Femur (tissue), 1 donor: Measurements from ENCODE around the gene TXN2.
"Not testable (repeated sequence)": the region's sequence is repeated elsewhere in the genome, so short reads cannot be mapped to it uniquely, and the experiment has no call there.

ENCODE experiments used
- DNase-seq: peaks from one replicate; pipeline ENCODE4 v3.0.0-alpha.2; 2017

The TXN2 gene

GRCh38 chr22:36454916-36455570, 26.4 kb downstream of the TXN2 start:
- DNase-seq, result peak; percentile 92

DNA sequence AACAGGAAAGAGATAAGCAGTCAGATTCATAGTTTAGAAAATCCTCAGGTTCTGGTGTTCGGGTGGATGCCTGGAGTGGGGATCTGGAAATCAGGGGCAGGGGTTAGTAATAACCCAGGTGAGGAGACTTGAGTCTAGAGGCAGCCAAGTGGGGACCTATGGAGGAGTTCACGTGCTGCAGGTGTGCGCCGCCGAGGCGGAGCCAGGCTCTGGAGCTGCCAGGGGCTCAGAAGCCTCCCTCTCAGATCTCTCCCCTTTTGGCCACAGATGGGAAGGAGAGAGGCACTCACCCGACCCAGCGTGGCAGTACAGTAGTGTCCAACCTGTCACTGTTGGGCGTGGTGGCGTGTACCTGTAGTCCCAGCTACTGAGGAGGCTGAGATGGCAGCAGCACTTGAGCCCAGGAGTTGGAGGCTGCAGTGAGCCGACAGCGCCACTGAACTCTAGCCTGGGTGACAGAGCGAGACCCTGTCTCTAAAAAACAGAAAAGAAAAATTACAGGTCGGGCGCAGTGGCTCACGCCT, 27.5 kb downstream of the TXN2 start:
- DNase-seq, result no peak

GRCh38 chr22:36452978-36453607, 28.3 kb downstream of the TXN2 start:
- not testable (repeated sequence) for DNase-seq

DNA sequence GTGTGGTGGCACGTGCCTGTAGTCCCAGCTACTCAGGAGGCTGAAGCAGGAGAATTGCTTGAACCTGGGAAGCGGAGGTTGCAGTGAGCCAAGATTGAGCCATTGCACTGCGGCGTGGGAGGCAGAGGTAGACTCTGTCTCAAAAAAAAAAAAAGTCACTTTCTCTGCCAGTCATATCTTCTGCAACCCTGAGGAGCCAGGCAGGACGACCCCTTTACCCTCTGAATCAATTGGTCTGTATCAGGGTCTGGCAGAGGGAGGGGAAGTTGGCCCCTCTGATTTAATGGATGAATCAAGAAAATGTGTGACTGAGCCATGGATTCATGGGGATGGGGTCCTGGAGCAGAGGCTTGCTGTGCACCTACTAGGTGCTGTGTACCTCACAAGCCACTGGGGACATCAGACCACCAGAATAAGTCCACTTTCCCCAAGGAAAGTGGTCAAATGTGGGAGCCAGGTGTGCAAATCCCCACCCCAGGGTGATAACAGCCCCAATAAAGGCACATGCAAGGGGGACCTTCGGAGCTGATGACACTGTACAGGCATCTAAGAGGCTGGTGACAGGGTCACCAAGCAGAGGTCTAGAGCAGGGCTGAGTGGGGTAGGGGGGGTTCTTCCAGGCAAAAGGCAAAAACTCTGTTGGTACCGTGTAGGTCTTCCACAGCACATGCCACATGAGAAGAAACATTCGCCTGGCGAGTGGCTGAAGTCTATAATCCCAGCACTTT, 29.0 kb downstream of the TXN2 start:
- DNase-seq, result no peak

- DNase-seq, result not testable (repeated sequence)
Measured at GRCh38 chr22:36450923-36451322, 30.5 kb downstream of the TXN2 start.

- no peak for DNase-seq
Measured at GRCh38 chr22:36449596-36450175, 31.8 kb downstream of the TXN2 start.

DNA sequence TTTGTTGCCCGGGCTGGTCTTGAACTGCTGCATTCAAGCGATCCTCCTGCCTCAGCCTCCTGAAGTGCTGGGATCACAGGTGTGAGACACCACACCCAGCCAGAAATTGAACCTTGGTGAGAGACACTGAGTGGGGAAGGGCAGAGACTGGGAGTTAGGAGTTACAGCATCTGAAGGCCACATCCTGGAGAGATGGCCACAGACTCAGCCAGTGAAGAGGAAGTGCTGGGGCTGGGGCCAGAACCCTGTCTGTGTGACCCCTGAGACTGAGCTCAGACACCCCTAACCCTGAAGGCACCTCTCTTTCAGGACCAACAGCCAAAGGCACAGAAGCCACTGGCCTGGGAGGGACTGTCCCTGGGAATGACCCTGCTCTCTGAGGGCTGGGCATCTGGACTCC, 33.8 kb downstream of the TXN2 start:
- no peak for DNase-seq

DNA sequence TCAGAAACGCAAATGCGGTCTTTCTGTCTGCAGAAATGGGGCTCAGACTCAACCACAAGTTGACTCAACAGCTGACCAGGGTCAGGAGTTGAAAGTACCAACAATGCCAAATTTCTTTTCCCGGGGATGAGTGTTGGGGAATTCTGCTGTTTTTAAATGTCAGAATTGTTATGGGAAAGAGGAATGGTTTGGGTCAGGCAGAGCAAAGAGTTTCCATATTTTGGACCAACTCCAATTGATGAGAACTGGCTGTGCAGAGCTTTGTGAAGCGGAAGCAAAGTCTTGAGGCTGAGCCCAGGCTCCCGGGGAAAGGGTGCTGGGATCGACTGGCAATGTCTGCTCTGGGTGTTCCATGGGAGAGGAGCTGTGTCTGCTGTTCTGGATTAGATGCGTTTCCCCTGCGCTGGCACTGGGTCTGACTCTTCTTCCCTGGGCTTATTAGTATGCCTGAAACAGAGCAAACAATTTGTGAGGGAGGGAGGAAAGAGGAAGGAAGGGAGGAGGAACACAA, 36.2 kb downstream of the TXN2 start:
- no peak for DNase-seq

GRCh38 chr22:36443198-36443770, 38.2 kb downstream of the TXN2 start:
- DNase-seq, result no peak

- DNase-seq, result no peak
Measured at GRCh38 chr22:36442506-36443197, 38.8 kb downstream of the TXN2 start.

- no peak for DNase-seq
Measured at GRCh38 chr22:36440429-36441002, 40.9 kb downstream of the TXN2 start.

DNA sequence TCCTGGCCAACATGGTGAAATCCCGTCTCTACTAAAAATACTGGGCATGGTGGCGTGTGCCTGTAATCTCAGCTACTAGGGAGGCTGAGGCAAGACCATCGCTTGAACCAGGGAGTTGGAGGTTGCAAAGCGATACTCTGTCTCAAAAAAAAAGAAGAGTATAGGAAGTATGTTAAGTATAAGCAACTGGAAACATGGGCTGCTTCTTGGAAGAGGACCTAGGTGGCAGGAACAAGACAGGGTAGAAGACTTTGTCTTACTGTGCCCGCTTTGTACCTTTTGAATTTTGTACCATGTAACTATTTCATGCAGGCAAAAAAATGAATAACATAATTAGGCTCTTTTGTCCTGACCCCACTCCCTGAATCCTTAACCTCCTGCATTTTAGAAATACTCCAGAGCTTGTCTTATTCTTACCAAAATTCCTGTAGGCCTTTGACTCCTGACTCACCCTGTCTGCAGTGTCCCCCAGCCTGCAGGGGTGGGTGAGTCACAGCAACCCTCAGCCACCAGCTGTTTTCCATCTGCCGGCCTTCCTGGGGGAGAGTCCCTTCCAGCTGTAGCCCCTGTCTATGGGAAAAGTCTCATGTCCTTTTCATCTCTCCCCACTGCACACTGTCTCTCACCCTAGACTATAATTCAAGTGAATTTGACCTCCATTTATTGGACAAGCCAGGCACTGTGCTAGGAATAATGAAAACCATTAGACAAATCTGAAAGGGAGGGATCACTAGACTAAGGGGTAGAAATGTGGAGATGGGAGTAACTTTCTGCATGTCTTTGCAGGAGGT, 41.8 kb downstream of the TXN2 start:
- peak; percentile 50 for DNase-seq

DNA sequence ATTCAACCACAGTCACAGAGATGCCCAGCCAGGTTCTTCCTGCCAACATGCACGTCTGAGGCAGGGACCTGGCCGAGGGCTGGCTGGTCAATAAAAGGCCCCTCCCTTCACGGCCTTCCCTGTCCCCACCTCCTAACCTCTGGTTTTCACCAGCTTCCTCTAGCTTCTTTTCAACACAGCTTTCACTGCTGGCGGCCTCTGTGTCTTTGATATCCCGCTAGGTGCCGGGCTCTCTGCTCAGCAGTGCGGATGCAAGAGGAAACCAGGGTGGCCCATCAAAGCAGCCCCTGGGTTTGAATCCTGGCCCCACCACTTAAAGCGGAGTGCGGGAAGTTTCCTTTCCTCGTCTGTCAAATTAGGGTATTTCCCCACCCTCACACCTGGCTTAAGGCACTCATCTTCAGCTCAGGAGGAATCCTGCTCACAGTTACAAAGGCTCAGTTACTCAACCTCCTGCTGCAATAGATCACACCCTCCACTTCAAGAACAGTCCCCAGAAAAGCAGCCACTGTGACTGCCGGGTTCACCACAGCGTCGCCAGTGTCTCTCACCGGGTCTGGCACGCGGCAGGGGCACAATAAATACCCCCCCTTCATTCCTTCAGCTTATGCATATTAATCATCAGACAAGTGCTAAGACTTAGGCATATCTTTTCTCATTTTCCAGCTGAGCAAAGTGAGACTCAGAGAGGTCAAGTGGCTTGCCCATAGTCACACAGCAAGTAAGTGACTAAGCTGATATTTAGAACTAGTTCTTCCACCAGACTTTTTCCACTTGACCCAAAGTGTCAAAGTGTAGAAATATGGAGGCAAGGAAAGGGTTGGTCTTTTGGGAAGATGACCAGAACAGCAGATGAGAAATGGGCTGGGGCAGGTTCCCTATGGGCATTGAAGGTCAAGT, 45.7 kb downstream of the TXN2 start:
- peak; percentile 38 for DNase-seq

GRCh38 chr22:36433318-36434231, 47.9 kb downstream of the TXN2 start:
- no peak for DNase-seq

DNA sequence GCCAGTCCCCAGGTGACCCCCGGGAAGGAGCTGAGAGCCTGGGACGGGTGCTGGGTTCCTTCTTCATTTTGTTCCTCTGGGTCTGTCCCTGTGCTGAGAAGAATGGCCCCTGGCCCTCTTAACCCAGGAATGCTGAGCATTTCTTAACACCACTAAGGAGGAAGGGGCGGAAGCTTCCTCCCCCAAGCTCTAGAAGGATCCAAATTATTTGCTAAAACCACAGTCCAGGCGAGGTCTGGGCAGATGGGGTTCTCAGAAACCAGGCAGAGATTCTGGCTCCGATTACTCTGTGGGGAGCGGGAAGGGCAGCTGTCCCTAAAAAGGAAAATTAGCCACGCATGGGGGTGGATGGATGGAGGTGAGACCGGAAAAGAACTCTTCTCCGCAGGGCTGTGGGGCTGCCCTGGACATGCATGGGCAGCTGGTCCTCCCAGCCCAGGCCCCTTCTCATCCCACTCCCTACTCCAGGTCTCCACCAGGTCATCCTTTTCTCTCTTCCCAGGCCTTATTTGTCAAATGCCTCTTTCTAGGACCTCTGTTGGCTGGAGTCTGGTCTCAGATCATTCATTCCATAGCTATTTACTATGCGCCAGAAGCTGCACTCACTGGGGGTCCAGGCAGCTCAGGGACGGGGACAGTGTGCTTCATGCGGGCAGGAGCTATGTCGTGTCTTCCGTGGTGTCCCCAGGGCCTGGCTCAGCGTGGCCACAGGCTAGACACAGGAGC, 48.7 kb downstream of the TXN2 start:
- DNase-seq, result no peak

GRCh38 chr22:36431977-36432376, 49.5 kb downstream of the TXN2 start:
- no peak for DNase-seq

DNA sequence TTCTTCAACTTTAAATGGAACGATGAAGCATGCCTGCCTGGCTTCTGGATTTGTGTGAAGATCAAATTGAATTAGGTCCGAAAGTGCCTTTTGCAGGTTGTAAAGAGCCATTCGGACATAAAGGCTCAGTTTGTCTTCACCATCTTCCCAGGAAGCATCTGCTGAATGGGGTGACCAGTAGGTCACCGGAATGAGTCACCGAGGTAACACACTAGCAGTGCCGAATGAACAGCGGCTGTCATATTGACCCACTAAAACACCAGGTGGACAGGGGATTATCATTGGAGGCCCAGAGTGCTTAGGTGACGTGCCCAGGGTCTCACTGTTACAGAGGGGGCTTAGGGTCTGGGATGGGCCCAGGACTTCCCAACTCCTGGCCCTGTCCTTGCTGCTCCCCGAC, 50.6 kb downstream of the TXN2 start:
- no peak for DNase-seq

DNA sequence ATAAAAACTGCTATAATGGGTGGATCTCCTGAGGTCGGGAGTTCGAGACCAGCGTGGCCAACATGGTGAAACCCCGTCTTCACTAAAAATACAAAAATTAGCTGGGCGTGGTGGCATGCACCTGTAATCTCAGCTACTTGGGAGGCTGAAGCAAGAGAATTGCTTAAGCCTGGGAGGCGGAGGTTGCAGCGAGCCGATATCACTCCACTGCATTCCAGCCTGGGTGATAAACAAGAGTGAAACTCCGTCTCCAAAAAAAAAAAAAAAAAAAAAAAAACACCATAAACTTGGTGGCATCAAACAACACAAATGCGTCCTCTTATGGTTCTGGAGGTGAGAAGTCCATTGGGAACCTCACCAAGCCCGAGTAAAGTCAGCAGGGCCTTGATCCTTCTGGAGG, 53.5 kb downstream of the TXN2 start:
- not testable (repeated sequence) for DNase-seq
